Stimulated activated CD4-positive, alpha-beta T cell treated with anti-CD3 and anti-CD28 coated beads, Interleukin-12 subunit alpha, Interleukin-12 subunit beta, amount 100 ng/mL, for 24 hours (primary cell): ENCODE results near the gene CYP2A6.
"Not testable (repeated sequence)": the region's sequence is repeated elsewhere in the genome, so short reads cannot be mapped to it uniquely, and the experiment has no call there.

Source experiments
- DNase-seq, 2 experiments: peaks; one replicate each; pipeline ENCODE4 v3.0.0-alpha.2; 2020; ENCODE audit warnings: low read depth in 2 of 2

Gene CYP2A6

GRCh38 chr19:40818480-40819399 is 31.5 kb downstream of the CYP2A6 start:
- peak; percentile 60 to 68 for DNase-seq

DNA sequence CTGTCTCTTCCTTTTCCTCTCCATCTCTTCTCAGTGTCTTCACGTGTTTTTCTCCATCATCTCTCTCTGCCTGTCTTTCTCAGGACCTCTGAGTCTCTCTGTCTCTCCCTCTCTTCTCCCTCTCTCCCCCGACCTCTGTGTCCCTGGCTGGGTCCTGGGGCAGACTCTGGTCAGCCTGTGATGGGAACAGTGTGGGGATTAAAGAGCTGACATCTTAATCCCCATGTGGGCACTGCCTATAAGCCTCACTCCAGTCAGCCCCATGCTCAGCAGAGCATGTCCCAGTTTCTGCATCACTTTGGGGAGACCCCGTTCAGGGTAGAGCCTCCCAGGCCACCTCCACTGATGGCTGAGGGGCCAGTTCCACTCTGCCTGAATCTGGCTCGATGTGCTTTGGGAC is 35.0 kb downstream of the CYP2A6 start:
- no peak for DNase-seq

DNA sequence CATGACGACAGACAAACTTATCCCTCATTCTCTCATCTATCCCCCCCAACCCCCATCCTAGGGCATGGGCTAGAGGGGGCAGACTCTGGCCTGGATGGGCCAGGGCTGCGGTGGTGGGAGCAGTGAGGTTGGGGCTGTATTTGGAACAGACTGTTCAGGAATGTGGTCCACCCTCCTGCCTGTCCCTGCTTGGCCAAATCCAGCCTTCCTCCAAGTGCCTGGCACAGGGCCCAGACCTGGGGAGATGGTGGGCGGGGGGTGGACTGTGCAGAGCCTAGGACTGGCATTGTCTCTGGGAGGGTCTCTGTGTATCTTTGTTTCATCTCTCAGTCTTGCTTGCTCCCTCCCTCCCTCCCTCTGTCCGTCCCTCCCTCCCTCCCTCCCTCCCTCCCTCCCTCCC is 37.1 kb downstream of the CYP2A6 start:
- DNase-seq = no peak

DNA sequence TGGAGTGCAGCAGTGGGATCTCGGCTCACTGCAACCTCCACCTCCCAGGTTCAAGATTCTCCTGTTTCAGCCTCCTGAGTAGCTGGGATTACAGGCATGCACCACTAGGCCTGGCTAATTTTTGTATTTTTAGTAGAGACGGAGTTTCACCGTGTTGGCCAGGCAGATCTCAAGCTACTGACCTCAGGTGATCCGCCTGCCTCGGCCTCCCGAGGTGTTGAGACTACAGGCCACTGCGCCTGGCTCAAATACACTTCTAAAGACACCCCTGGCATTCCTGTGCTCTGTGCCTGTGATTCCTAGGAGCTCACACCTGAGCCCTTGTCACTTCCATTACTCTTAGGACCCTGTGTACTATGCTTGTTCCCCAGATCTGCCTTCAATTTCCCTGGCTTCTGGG is 37.7 kb downstream of the CYP2A6 start:
- not testable (repeated sequence) for DNase-seq

- no peak for DNase-seq
Observed at GRCh38 chr19:40811478-40812341, 38.5 kb downstream of the CYP2A6 start.

GRCh38 chr19:40810649-40811408 is 39.4 kb downstream of the CYP2A6 start:
- not testable (repeated sequence) for DNase-seq

GRCh38 chr19:40810160-40810559 is 40.1 kb downstream of the CYP2A6 start:
- no peak for DNase-seq

DNA sequence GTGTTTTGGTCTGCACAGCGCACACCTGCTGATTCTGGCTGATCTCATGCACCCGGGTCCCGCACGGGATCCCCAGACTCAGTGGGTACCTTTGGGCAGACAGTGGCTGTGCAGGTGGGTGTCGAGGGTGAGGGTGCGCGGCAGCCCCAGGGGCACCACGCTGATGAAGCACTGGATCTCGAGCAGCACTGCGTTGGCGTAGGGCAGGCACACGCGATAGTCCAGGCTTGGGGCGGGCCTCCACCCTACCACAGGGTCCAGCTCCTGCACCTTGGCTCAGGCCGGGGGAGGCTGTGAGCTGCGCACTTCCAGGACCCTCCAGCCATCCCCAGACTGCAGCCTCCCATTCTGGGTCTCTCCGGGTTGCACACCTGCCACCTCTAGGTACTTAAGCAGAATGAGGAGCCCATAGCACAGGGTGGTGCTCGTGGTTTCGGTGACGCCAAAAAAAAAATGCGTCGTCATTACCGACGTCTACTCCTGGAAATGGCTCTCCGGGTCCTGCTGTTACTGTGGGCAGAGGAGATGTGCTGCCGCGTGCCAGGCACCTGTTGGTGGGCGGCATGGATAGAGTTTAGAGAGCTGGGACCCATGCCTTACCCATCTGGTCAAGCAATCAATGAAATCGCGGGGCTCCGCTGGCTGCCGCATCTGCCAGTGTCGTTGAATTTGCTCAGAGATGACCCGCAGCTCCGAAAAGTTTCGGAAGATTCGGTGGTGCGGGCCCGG is 40.7 kb downstream of the CYP2A6 start:
- no peak for DNase-seq

DNA sequence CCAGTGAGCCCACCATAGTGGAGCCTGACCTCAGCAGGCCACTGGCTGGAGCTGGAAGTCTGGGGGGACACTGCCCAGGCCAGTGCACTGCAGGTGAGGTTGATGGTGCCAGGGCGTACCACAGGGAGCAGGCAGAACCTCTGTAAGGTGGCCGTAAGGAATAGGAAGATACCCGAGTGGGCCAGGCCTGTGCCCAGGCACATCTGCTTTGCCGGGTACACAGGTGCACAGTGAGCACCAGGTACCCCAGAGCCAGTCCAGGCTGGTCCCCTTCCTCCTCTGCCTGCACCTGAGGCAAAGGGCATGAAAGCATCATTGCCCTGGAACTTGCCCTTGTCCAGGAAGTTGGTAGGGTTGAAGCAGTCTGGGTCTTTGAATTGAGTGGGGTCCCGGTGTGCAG is 41.8 kb downstream of the CYP2A6 start:
- DNase-seq = no peak

DNA sequence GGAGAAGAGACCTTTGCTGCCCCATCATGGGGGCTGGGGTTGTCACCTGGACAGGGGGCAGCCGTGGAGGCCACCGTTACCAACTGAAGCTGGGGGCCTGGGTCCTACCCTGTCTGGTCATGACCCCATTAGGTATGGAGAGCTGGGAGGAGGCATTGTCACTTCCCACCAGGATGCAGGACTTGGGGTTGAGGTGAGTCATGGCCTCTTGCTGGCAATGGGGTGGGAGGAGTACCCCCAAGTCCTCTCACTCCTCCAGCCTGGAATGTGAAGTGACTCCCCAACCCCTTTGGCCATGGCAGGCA is 42.3 kb downstream of the CYP2A6 start:
- no peak for DNase-seq

GRCh38 chr19:40807147-40808020 is 42.9 kb downstream of the CYP2A6 start:
- no peak for DNase-seq

DNA sequence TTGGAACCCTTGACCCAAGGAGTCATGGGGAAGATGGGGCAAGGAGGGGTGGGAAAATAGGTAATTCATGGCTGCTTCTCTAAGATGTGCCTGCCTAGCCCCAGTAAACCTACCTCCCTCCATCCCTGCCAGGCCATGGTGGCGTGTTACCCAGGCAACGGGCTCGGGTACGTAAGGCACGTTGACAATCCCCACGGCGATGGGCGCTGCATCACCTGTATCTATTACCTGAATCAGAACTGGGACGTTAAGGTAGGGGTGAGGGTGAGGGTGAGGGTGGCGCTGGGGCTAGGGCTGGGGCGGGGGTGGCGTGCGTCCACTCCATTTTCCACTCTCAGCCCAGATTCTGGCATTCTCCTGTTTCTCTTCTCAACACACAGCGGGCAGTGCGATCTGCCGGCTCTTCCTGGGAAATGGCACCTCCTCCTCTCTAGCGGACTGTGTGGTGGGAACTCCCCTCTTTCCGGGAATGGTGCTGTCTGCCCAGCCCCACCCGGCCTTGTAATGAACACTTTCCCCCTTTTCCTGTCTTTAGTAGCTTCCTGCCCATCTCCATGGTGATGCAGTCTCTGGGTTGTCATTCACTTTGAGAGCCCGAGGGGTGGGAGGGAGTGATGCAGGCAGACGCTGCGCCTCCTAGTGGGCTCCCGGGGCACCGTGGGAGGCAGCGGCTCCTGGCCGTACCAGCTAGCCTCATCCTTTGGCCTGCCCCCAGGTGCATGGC is 43.7 kb downstream of the CYP2A6 start:
- DNase-seq = peak; percentile 53 to 79

DNA sequence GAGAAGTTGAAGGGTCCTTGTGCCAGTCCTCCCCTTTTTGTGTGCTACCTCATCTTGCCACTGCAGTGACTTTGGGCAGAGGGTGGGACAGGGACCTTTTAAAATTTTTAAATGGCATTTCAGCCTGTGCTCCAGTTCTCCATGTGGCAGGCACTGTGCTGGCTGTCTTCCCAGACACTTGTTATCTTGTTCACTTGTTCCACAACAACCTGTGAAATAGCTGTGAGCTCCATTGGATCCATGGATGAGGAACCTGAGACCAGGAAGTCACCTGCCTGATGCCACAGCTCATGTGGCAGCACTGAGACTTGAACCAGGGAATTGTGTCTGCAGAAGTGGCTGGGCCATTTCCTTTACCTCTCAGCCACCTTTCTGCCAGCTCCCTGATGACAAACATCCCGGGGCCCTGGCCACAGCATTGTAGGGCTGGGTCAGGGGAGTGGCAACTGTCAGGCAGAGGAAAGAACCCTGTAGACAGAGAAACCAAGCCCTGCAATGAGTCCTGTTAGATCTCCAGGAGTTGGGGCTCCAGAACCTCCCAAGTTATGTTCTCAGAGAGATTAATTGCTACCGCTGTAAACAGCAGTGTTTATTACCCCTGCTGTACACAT is 44.9 kb downstream of the CYP2A6 start:
- no peak for DNase-seq

DNA sequence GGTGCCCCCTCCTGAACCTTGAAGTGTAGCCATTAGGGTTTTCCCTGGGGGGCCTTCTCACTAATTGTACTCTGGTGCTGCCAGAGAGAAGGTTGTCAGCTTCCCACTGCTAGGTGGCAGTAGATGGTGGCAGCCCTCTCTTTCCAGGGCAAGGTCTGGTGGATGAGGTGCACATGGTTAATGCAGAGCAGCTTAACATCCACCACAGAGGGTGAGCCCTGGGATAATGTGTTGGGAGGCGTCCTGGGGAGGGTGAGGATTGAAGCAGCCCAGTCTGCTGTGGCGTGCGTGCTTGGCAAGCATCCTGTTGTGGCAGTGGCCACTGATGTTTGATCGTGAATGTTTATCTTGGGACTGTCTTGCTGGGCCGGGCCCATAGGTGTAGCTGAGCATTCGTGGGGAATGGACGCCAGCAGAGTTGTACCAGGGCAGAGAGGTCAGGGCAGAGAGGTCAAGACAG is 45.4 kb downstream of the CYP2A6 start:
- DNase-seq = no peak

GRCh38 chr19:40803857-40804782 is 46.1 kb downstream of the CYP2A6 start:
- DNase-seq = no peak

DNA sequence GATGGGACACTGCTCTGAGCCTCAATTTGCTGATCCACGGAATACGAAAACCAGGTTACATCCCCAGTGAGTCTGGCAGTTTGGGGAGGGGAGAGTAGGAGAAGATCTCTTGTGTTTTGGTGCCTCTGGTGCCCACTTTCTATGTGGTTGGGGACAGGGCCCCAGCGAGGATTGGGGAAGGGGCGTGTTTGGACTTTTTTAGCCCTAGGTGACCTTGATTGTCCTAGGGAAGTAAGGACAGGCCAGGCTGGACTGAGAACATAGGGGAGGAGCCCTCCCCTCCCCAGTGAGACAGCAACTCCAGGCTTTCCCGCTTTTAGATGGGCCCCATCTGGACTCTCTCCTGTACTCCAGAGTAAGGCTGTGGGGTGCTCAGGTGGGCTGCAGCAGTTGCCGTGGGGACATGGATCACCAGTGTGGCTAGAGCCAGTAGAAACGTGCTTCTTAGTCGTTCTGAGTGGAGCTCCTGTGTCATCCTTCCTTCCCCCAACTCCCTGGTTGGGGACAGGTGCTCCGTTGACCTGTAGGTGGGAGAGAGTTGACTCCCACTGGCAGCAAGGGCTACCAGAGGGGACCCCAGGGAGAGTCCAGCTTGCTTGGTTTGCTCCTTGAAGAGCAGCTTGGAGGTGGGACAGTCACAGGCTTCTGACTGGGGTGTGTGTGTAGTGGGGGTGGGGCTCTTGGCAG is 46.9 kb downstream of the CYP2A6 start:
- DNase-seq = no peak
